Bronchus fibroblast of lung (primary cell): Measurements from ENCODE around the gene VPS13D. TPM values are rescaled to one million over a fixed set of nuclear protein-coding genes. Genes with fewer than 3 reads are reported as not detected.

Experiments
- total RNA-seq: library from RNA; depleted of rRNA; stranded (reverse); fragments of >200 nt; gene quantifications from 2 replicates; pipeline ENCODE4 v1.2.3, GENCODE V29; 2015

Gene VPS13D
- 11.3 and 11.4 TPM in 2 replicates for total RNA-seq

GRCh38 chr1:12229835-12230548 lies at the start of gene VPS13D:
TSS of gene VPS13D (plus strand) at chr1:12230030. CDS start at chr1:12234267, 4,237 bp downstream.

Other genes starting within 250 kb of the VPS13D start
- 46.6 and 48.6 TPM in 2 replicates for gene MFN2, start 249.6 kb upstream of the VPS13D start, total RNA-seq
- 36.4 and 41.4 TPM in 2 replicates for gene MIIP, start 210.5 kb upstream of the VPS13D start, total RNA-seq
- gene TNFRSF8, start 166.7 kb upstream of the VPS13D start, total RNA-seq: not detected in 2 replicates
- 9.4 and 11.9 TPM in 2 replicates for gene TNFRSF1B, start 63.0 kb upstream of the VPS13D start, total RNA-seq